Fibroblast of lung (primary cell): ENCODE results near the gene EMILIN2.

Experiments used
- CTCF ChIP-seq, 2 donors: IDR thresholded peaks in 1 of 2; conservative IDR thresholded peaks in 1 of 2; 1 replicate in 1 of 2; 2 replicates in 1 of 2; pipeline ENCODE4 v1.5.1; 2011 to 2012; ENCODE audit warnings: low read length in 2 of 2, control low read depth in 1 of 2, inconsistent platforms in 1 of 2, low read depth in 1 of 2, mild to moderate bottlenecking in 1 of 2
- EZH2 ChIP-seq: IDR thresholded peaks from 2 replicates; pipeline ENCODE4 v1.5.1; 2012; ENCODE audit warnings: low read length, control low read depth, mild to moderate bottlenecking; ENCODE audit errors: missing control alignments

- TF ChIP-seq CTCF (conservative IDR thresholded peaks at IDR 0.05 in 1 of 2, IDR thresholded peaks at IDR 0.05 in 1 of 2; ENCODE audit: low read depth in 1 of 2, low read length in 2 of 2) (no peak), EZH2 (no peak)
Observed at GRCh38 chr18:2882201-2882600, 35.4 kb downstream of the EMILIN2 start.
